ENCODE measurements around the gene VPS13D. TPM values are rescaled to one million over a fixed set of nuclear protein-coding genes. Genes with fewer than 3 reads are reported as not detected.

VPS13D gene
- total and polyA plus RNA-seq, 9 donors = 19.8 to 59.3 (median 41.8) TPM

- TF ChIP-seq POLR2A (IDR thresholded peaks at IDR 0.05) (no peak), CTCF (IDR thresholded peaks at IDR 0.05) (no peak), EP300 (IDR thresholded peaks at IDR 0.05) (no peak)
- peak in 3 of 5 donors; percentile 55 to 67 (median 57) for DNase-seq
- peak overlapping the region in 1 of 2 donors; percentile 83 for H3K27ac ChIP-seq
- 17 to 32% (median 17%) methylated on average over 11 of the region's 11 CpGs for WGBS, 3 donors
- intact Hi-C loops (cut with DNase I) = loop anchor here in 3 of 4 donors (5.0 to 10.0 kb wide), 4 partner anchors 66 to 139 kb away; partner anchors contain the start of gene DHRS3 (in 2 of the 3)
- no peak overlapping the region for H3K4me3 ChIP-seq
- no peaks in the 10 kb centered on the region for H3K27me3 ChIP-seq
- peaks cover 21% of the 10 kb centered on the region for H3K4me1 ChIP-seq (ENCODE audit: insufficient read depth)
- H3K36me3 ChIP-seq = no peaks in the 10 kb centered on the region
- H3K9me3 ChIP-seq = no peaks in the 10 kb centered on the region
These were observed 248.8 kb downstream of the VPS13D start for GRCh38 chr1:12478612-12478985.

- no peak for DNase-seq
- Histone ChIP-seq H3K4me1 (ENCODE audit: insufficient read depth) (peaks cover 18% of the 10 kb centered on the region), H3K27me3 (no peaks in the 10 kb centered on the region), H3K9me3 (no peaks in the 10 kb centered on the region), H3K27ac (peak overlapping the region in 1 of 2 donors; percentile 83), H3K4me3 (no peak overlapping the region), H3K36me3 (no peaks in the 10 kb centered on the region)
- intact Hi-C loops (cut with DNase I) = loop anchor here in 3 of 4 donors (5.0 to 10.0 kb wide), 4 partner anchors 65 to 138 kb away; partner anchors contain the start of gene DHRS3 (in 2 of the 3)
- TF ChIP-seq POLR2A (IDR thresholded peaks at IDR 0.05) (no peak), EP300 (IDR thresholded peaks at IDR 0.05) (no peak), CTCF (IDR thresholded peaks at IDR 0.05) (no peak)
- WGBS, 3 donors = 94 to 96% (median 94%) methylated on average over 6 of the region's 6 CpGs
These were observed 249.5 kb downstream of the VPS13D start for GRCh38 chr1:12479311-12479710.

- Histone ChIP-seq H3K36me3 (no peaks in the 10 kb centered on the region), H3K27ac (no peak overlapping the region), H3K27me3 (no peaks in the 10 kb centered on the region), H3K4me3 (no peak overlapping the region), H3K4me1 (ENCODE audit: insufficient read depth) (peaks cover 17% of the 10 kb centered on the region), H3K9me3 (no peaks in the 10 kb centered on the region)
- 95 to 100% (median 97%) methylated on average over 3 of the region's 3 CpGs for WGBS, 3 donors
- TF ChIP-seq POLR2A (IDR thresholded peaks at IDR 0.05) (no peak), CTCF (IDR thresholded peaks at IDR 0.05) (no peak), EP300 (IDR thresholded peaks at IDR 0.05) (no peak)
- intact Hi-C loops (cut with DNase I) = loop anchor here in 1 of 4 donors (10.0 kb wide), 1 partner anchor 65 kb away; no protein-coding TSS in a partner anchor
- DNase-seq = no peak
These were observed 250.2 kb downstream of the VPS13D start for GRCh38 chr1:12480041-12480440.

- no peak overlapping the region for H3K4me3 ChIP-seq
- 86 to 87% (median 86%) methylated on average over 5 of the region's 5 CpGs for WGBS, 3 donors
- peaks cover 20% of the 10 kb centered on the region for H3K4me1 ChIP-seq (ENCODE audit: insufficient read depth)
- no peak for DNase-seq
- no peaks in the 10 kb centered on the region for H3K36me3 ChIP-seq
- TF ChIP-seq CTCF (IDR thresholded peaks at IDR 0.05) (no peak), EP300 (IDR thresholded peaks at IDR 0.05) (no peak), POLR2A (IDR thresholded peaks at IDR 0.05) (no peak)
- intact Hi-C loops (cut with DNase I) = loop anchor here in 1 of 4 donors (10.0 kb wide), 1 partner anchor 64 kb away; no protein-coding TSS in a partner anchor
- no peak overlapping the region for H3K27ac ChIP-seq
- no peaks in the 10 kb centered on the region for H3K9me3 ChIP-seq
- H3K27me3 ChIP-seq = no peaks in the 10 kb centered on the region
These were observed 251.0 kb downstream of the VPS13D start for GRCh38 chr1:12480748-12481362.

Data from ovary (tissue), 9 donors.